GM12892 (cell line): ENCODE measurements around the gene GAS7.

ENCODE experiments used
- POLR2A ChIP-seq: IDR thresholded peaks from 2 replicates; pipeline ENCODE4 v1.6.1; 2011; ENCODE audit warnings: low read depth, low read length, control low read depth
- POLR2AphosphoS5 ChIP-seq: IDR thresholded peaks from 2 replicates; pipeline ENCODE4 v1.6.1; 2011; ENCODE audit warnings: low read depth, low read length, control low read depth
- TAF1 ChIP-seq: IDR thresholded peaks from 2 replicates; pipeline ENCODE4 v1.6.1; 2011; ENCODE audit warnings: low read depth, mild to moderate bottlenecking, control low read depth, low read length, borderline replicate concordance

DNA sequence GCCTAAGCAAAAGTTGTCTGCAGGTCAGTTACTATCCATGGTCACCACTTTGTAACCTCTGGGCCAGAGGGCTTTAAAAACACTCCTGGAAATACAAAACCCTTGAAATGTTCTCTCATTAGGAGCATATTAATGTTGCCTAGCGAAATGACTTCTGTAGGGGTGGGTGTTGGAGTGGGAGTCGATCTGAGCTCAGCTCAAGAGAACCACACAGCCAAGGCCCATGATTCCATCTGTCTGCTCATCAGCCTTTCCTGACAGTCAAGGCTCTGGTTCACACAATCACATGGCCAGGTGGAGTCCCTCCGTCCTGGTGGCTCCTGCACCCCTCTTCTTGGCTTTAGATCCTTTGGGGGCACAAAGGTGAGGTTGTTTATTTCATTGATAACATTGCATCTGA, 320.1 kb downstream of the GAS7 start:
- TF ChIP-seq POLR2A: no peak
- no peak for TF ChIP-seq POLR2AphosphoS5
- TF ChIP-seq TAF1: no peak
